GM12864 (cell line): ENCODE measurements around the gene NTRK3.

Experiments used
- DNase-seq: peaks from one replicate; pipeline ENCODE4 v3.0.0-alpha.2; 2011; ENCODE audit warnings: low read depth
- H3K4me3 ChIP-seq: 2 replicates; pipeline ENCODE4 v1.5.1; 2011; ENCODE audit warnings: mild to moderate bottlenecking, low read depth, low read length, control low read depth
- TF ChIP-seq, protein P1 (sequence below): IDR thresholded peaks from 2 replicates; pipeline ENCODE4 v1.5.1; 2011; ENCODE audit warnings: low read depth, mild to moderate bottlenecking, moderate library complexity, low read length, control low read depth, inconsistent platforms; ENCODE audit errors: missing control alignments

Gene NTRK3

GRCh38 chr15:88003541-88004327 lies 252.8 kb downstream of the NTRK3 start:
- no peak overlapping the region for H3K4me3 ChIP-seq
- TF ChIP-seq, protein P1, sequence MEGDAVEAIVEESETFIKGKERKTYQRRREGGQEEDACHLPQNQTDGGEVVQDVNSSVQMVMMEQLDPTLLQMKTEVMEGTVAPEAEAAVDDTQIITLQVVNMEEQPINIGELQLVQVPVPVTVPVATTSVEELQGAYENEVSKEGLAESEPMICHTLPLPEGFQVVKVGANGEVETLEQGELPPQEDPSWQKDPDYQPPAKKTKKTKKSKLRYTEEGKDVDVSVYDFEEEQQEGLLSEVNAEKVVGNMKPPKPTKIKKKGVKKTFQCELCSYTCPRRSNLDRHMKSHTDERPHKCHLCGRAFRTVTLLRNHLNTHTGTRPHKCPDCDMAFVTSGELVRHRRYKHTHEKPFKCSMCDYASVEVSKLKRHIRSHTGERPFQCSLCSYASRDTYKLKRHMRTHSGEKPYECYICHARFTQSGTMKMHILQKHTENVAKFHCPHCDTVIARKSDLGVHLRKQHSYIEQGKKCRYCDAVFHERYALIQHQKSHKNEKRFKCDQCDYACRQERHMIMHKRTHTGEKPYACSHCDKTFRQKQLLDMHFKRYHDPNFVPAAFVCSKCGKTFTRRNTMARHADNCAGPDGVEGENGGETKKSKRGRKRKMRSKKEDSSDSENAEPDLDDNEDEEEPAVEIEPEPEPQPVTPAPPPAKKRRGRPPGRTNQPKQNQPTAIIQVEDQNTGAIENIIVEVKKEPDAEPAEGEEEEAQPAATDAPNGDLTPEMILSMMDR: no peak
- DNase-seq: no peak

DNA sequence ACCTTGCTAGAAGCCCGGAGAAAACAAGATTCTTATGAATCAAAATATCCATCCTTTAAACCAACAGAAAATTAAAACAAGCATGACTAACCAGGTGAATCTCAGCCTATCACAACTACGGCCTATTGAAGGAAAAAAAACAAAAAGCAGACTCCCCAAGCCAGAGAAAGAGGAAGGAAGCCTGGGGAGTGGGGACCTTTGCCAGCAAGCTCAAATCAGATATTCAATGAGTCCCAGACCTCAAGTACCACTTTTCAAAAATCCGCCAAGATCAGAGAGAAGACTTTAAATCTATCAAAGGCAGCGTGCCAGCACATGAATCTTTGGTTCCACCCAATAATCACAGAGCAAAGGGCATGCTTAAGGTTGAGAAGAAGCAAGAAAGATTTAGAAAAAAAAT lies 253.8 kb downstream of the NTRK3 start:
- H3K4me3 ChIP-seq: no peak overlapping the region
- TF ChIP-seq, protein P1: no peak
- no peak for DNase-seq

- no peak overlapping the region for H3K4me3 ChIP-seq
- no peak for DNase-seq
- TF ChIP-seq, protein P1: no peak
These were observed 257.9 kb downstream of the NTRK3 start for GRCh38 chr15:87998630-87999029.

GRCh38 chr15:87986776-87987175 lies 269.8 kb downstream of the NTRK3 start:
- no peak overlapping the region for H3K4me3 ChIP-seq
- TF ChIP-seq, protein P1: no peak
- no peak for DNase-seq

DNA sequence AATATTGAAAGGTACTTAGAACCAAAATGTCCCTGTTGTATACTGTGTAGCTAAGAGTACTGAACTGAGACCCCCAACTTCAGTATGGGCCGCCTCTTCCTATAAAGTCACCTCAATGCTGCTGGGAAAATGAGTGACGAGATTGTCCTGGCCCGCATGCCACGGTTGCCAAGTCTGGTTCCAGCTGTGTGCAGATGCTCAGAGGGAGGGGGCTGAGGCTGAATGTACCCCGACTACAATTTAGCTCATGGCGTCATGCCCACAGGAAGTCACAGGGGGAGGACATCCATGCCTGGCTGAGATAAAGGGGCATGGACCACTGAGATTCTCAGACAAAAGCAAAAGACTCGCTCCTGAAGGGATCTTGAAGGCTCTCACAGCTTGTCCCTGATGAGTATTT lies 271.1 kb downstream of the NTRK3 start:
- H3K4me3 ChIP-seq: no peak overlapping the region
- TF ChIP-seq, protein P1: no peak
- DNase-seq: no peak

DNA sequence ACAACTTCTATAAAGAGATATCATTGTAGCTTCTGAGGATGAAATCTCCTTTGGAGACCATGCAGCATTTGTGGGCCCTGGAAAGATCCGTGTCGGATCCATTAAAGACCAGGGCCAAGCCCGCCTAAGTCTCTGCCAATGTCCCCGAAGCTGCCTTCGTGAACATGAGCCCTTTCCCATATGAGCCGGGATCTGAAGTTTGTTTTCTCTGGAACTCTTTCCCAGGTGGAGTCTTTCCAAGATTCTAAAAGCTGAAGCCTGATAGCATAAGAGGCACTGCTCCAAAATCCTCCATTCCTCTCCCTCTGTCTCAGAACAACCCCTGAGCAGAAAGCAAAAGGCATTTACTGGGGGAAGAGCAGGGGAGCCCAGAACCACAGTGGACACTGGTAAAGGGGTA lies 274.6 kb downstream of the NTRK3 start:
- TF ChIP-seq, protein P1: no peak
- H3K4me3 ChIP-seq: no peak overlapping the region
- no peak for DNase-seq

GRCh38 chr15:87977907-87978306 lies 278.6 kb downstream of the NTRK3 start:
- TF ChIP-seq, protein P1: no peak

More at GRCh38 chr15:87977907-87978306, 278.6 kb downstream of the NTRK3 start:
- DNase-seq: no peak
- no peak overlapping the region for H3K4me3 ChIP-seq
